ENCODE measurements around the gene GRAP2. TPM values are rescaled to one million over a fixed set of nuclear protein-coding genes. Genes with fewer than 3 reads are reported as not detected.
"Not testable (repeated sequence)": the region's sequence is repeated elsewhere in the genome, so short reads cannot be mapped to it uniquely, and the experiment has no call there.

GRAP2 gene
- total RNA-seq, 2 experiments from 2014 or later: 108 to 111 TPM

DNA sequence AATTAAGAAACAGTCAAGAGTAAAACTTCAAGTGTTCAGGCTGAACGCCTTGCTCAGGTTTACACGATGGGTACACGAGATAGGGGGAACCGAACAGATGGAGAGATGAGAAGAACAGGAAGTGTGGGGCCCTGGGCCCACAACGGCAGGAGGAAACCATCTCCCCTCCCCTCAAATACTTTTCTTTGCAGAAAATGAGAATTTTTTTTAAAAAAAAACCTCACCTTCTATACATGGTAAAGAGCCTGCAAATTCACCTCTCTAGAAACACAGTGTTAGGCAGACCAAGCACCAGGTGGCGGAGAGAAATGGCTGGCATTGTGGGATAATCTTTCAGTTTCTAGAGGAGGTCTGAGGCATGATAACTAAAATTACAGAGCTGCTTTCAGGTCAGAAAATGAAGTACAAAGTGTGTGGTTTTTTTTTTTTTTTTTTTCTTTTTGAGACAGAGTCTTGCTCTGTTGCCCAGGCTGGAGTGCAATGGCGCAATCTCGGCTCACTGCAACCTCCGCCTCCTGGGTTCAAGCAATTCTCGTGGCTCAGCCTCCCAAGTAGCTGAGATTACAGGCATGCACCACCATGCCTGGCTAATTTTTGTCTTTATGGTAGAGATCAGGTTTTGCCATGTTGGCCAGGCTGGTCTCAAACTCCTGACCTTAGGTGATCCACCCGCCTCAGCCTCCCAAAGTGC lies 50.9 kb downstream of the GRAP2 start:
- H3K9me3 Mint-ChIP-seq, DNase-seq, H3K27me3 Mint-ChIP-seq: not testable (repeated sequence)
- Mint-ChIP-seq H3K4me3 (peak overlapping the region; percentile 19), H3K27ac (peak overlapping the region; percentile 73), H3K4me1 (peaks cover 83% of the 10 kb centered on the region), H3K36me3 (ENCODE audit: low read depth) (peaks cover 81% of the 10 kb centered on the region)
- POLR2A ChIA-PET: interaction anchor here (0.6 to 2.9 kb wide), 7 partner anchors 9 to 41 kb away, joined by 3 to 8 read pairs (median 3); no protein-coding TSS in a partner anchor
- CTCF ChIA-PET: interaction anchor here (1.1 to 1.7 kb wide), 3 partner anchors 9 to 47 kb away, joined by 3 to 6 read pairs (median 5); no protein-coding TSS in a partner anchor

DNA sequence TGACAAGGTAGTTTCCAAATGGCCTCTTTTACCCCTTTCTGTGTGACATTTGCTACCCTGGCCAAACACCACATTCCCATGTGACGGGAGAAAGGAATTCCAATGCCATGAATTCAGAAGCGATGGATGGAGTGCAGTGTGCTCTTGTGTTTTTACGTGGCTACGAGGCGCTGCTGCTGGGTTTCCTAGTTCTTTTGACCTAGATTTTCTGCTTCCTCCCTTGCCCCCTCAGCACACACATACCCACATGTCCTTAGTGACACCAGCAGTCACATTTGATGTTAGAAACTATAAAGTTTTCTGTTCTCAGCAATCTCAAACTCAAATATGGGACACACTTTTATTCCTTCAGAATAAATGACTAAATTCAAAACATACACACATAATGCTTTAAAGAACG lies 51.5 kb downstream of the GRAP2 start:
- ChIA-PET CTCF (interaction anchor here (1.0 to 1.7 kb wide), 4 partner anchors 9 to 72 kb away, joined by 3 to 6 read pairs (median 4); no protein-coding TSS in a partner anchor), POLR2A (interaction anchor here (0.6 to 2.9 kb wide), 5 partner anchors 9 to 32 kb away, joined by 3 to 8 read pairs (median 4); no protein-coding TSS in a partner anchor)
- H3K27ac Mint-ChIP-seq: peak overlapping the region; percentile 16
- no peak overlapping the region for H3K4me3 Mint-ChIP-seq
- peaks cover 83% of the 10 kb centered on the region for H3K4me1 Mint-ChIP-seq
- H3K9me3 Mint-ChIP-seq: no peaks in the 10 kb centered on the region
- H3K27me3 Mint-ChIP-seq: no peaks in the 10 kb centered on the region
- peaks cover 81% of the 10 kb centered on the region for H3K36me3 Mint-ChIP-seq (ENCODE audit: low read depth)
- DNase-seq: no peak

DNA sequence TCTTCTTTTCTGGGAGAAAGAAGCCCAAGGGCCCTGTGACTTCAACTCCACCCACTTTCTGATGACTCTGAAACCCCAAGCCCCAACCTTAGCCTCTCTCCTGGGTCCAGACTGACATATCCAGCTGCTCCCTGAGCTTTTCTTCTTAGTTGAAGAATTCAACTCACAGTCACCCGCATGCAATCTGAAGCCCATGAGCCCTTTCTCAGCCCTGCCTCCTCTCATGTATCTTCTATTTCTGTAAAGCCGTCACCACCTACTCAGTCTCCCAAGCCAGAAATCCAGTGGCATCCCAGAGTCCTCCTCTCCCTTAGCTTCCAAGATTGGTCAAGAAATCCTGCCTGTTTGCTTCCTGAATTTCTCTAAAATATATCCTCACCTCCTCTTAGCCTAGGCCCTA lies 52.2 kb downstream of the GRAP2 start:
- ChIA-PET CTCF (interaction anchor here (0.8 to 1.3 kb wide), 3 partner anchors 36 to 424 kb away, joined by 3 to 4 read pairs (median 3); no protein-coding TSS in a partner anchor), POLR2A (interaction anchor here (0.9 to 2.9 kb wide), 4 partner anchors 11 to 32 kb away, joined by 4 to 8 read pairs (median 4); no protein-coding TSS in a partner anchor)
- H3K27me3 Mint-ChIP-seq: no peaks in the 10 kb centered on the region
- H3K36me3 Mint-ChIP-seq (ENCODE audit: low read depth): peaks cover 86% of the 10 kb centered on the region
- H3K4me1 Mint-ChIP-seq: peaks cover 87% of the 10 kb centered on the region
- H3K27ac Mint-ChIP-seq: peak overlapping the region; percentile 9
- DNase-seq: no peak
- no peak overlapping the region for H3K4me3 Mint-ChIP-seq
- H3K9me3 Mint-ChIP-seq: no peaks in the 10 kb centered on the region

DNA sequence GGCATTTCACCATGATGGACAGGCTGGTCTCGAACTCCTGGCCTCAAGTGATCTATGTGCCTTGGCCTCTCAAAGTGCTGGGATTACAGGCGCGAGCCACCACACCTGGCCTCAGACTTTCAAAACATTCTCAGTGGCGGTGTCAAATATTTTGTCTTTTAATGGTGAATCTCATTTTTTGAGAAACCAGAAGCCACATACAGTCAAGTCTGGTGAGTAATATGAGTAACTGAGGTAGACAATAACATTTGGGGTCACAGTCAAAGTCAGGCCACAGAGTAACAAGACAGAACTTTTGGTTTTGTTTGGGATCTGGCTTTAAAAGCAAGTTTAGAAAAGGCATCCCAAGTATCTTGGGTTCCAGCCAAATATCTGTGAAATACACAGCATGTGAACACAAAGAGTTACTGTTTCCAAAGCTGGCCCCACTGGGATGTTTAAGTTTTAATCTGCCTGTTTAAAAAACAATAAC lies 53.7 kb downstream of the GRAP2 start:
- Mint-ChIP-seq H3K4me3 (no peak overlapping the region), H3K27me3 (no peaks in the 10 kb centered on the region), H3K9me3 (no peaks in the 10 kb centered on the region), H3K4me1 (peaks cover 91% of the 10 kb centered on the region), H3K27ac (no peak overlapping the region), H3K36me3 (ENCODE audit: low read depth) (peaks cover 87% of the 10 kb centered on the region)
- POLR2A ChIA-PET: no interaction called here
- no peak for DNase-seq
- CTCF ChIA-PET: no interaction called here

DNA sequence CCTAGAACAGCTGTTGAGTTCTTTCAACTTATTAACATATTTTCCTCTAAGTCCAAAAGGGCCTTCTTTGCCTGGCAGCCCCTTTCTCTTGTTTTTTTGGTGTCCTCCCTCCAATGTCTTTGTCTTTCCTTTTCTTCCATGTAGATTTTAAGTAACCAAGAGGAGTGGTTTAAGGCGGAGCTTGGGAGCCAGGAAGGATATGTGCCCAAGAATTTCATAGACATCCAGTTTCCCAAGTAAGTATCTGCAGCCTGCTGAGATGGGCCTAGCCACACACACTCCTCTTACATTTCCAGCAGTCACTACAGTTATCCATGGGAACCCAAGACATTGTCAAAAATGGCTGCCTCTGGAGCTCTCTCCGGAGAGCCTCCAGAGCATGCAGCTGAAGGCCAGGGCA lies 54.8 kb downstream of the GRAP2 start:
- ChIA-PET POLR2A (interaction anchor here (1.0 kb wide), 1 partner anchor 23 kb away, joined by 3 read pairs; no protein-coding TSS in a partner anchor), CTCF (interaction anchor here (0.7 to 0.9 kb wide), 2 partner anchors 13 to 202 kb away, joined by 3 read pairs; no protein-coding TSS in a partner anchor)
- Mint-ChIP-seq H3K4me3 (no peak overlapping the region), H3K27ac (no peak overlapping the region), H3K27me3 (no peaks in the 10 kb centered on the region), H3K9me3 (no peaks in the 10 kb centered on the region), H3K4me1 (peaks cover 91% of the 10 kb centered on the region), H3K36me3 (ENCODE audit: low read depth) (peaks cover 89% of the 10 kb centered on the region)
- DNase-seq: no peak

DNA sequence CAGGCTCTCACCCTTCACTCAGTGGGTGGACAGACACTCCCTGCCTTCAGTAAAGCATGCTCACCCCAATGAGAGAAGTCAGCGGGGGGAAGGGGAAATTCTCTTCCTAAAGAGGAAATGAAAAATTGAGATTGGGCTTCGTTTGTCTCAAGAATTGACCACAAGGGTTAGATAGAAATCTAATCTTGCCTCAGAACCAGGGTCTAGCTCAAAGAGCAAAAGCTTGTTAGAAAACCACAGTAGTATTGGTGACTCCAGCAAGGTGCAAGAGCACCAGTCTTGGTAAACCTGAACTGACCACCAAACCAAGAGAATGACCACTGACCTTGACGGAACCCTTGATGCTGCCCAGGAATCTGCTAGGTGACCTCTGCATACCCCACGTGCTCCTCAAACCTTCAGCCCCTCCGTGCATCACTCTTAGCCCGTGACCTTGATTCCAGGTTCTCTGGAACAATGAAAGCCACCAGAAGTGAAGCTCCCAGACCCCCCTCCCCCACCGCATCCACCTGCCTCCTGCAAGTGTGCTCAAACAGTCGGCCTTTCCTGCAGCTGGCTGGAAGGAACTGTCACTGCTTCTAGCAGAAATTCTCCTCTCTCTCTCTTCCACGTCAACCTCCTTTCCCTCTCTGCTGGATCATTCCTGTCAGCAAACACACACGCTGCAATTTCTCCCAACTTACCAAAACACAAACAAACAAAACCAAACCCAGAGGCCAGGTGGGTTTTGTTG lies 56.2 kb downstream of the GRAP2 start:
- DNase-seq: no peak
- Mint-ChIP-seq H3K27me3 (no peaks in the 10 kb centered on the region), H3K36me3 (ENCODE audit: low read depth) (peaks cover 90% of the 10 kb centered on the region), H3K9me3 (no peaks in the 10 kb centered on the region), H3K27ac (no peak overlapping the region), H3K4me3 (no peak overlapping the region), H3K4me1 (peaks cover 91% of the 10 kb centered on the region)
- ChIA-PET POLR2A (interaction anchor here (1.3 kb wide), 1 partner anchor 10 kb away, joined by 5 read pairs; no protein-coding TSS in a partner anchor), CTCF (no interaction called here)

DNA sequence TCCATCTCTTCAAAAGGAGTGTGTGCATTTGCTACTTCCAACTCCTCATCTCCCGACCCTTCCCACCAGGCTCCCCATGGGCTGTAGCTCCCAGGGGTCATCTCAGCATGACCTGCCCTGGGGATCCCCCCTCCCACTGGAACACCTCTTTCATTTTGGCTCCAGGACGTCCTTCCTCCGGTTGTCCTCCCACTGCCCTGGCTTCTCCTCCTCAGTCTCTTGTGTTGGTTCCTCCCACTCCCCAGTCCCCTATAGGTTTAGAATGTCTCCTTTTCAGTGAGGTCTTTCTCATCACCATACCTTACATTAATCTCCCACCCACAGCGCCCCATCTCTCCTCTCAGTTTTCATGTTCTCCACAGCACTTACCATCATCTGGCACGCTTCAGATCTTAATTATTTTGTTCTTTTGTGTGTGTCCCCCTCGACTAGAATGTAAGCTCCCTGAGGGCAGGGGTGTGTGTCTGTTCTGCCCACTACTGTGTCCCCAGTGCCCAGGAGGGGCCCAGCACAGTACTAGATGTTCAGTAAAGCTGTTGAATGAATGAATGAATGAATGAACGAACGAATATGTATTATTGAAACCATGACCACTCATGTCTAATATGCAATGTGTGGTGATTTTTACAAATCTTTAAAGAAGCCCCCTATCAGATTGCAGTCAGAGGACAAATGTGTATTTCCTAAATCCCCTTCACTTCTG lies 57.3 kb downstream of the GRAP2 start:
- no peaks in the 10 kb centered on the region for H3K9me3 Mint-ChIP-seq
- ChIA-PET CTCF (no interaction called here), POLR2A (interaction anchor here (1.1 kb wide), 1 partner anchor 86 kb away, joined by 4 read pairs; no protein-coding TSS in a partner anchor)

DNA sequence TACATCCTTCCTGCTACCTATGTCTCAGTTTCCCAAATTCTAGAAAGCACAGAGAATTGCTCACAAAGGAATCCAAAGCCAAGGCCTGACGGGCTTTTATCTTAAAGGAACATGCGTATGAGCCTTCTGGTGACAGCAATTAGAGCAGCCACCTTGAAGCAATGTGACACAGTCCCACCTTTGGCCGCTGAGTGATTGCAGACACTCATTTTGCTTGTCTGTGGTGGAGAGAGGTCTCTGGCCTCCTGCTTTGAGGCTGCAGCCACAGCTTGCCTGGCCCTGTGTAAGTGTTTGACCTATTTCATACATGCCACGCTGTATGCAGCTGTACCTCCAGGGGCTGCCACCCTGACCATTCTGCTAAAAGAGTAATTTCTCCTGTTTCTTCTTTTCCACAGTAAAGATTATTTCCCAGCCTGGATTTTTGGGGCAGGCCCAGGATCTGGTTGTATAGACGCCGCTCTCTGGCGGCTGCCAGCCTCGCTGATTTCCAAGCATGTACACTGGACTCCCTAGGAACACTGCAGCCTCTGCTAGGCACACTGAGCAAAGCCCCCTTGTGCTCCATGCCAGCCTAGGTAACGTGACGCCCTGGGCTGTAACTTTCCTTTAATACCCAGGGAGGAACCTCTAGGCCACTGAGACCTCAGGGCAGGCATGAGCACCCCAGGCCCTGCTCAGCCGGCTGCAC lies 58.2 kb downstream of the GRAP2 start:
- peaks cover 84% of the 10 kb centered on the region for H3K4me1 Mint-ChIP-seq
- ChIA-PET CTCF (no interaction called here), POLR2A (no interaction called here)
- H3K36me3 Mint-ChIP-seq (ENCODE audit: low read depth): peaks cover 81% of the 10 kb centered on the region
- no peak for DNase-seq
- H3K4me3 Mint-ChIP-seq: no peak overlapping the region
- H3K27ac Mint-ChIP-seq: peak overlapping the region; percentile 18
- no peaks in the 10 kb centered on the region for H3K9me3 Mint-ChIP-seq
- no peaks in the 10 kb centered on the region for H3K27me3 Mint-ChIP-seq

More for the DNA sequence above, 57.3 kb downstream of the GRAP2 start:
- DNase-seq: no peak
- Mint-ChIP-seq H3K4me1 (peaks cover 89% of the 10 kb centered on the region), H3K27ac (peak overlapping the region; percentile 18), H3K27me3 (no peaks in the 10 kb centered on the region), H3K4me3 (no peak overlapping the region), H3K36me3 (ENCODE audit: low read depth) (peaks cover 84% of the 10 kb centered on the region)

DNA sequence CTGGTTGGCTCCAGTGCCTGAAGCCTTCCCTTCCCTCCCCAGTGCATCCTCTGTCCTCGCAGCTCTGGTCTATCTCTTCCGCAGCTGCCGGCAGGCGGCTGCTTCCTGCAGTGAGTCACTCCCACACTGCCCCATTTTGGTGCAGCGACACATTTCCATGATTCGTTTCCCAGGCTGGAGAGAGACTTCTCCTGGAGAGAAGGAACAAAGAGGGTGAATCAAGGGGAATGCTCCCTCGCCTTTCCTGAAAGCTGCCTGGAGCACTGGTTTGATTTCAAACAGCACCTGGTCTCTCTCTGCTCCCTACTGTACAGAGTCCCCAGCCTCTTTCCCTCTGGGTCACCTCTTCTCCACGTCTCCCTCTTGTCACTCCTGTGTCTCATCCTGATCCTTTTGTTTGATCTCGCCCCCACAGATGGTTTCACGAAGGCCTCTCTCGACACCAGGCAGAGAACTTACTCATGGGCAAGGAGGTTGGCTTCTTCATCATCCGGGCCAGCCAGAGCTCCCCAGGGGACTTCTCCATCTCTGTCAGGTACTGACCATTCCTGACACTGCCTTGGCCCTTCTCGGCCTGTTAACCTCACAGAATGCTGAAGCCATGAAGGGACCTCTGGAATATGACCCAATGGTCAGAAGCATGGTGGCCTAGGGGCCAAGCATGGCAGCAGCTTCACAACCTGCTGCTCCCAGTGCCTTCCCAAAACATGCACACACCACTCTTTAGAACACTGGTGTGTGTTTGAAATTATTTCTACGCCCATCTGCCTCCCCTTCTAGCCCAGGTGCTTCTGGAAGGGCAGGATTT lies 59.0 kb downstream of the GRAP2 start, which contains the start of gene TMA7B:
TSS of gene TMA7B (plus strand) at position 758 of the 808 bp plus-strand sequence. CDS start 3,978 bp downstream, outside the sequence.
- ChIA-PET POLR2A (interaction anchor here (0.9 to 1.2 kb wide), 3 partner anchors 27 to 84 kb away, joined by 3 to 4 read pairs (median 3); no protein-coding TSS in a partner anchor), CTCF (no interaction called here)
- H3K36me3 Mint-ChIP-seq (ENCODE audit: low read depth): peaks cover 83% of the 10 kb centered on the region
- DNase-seq: peak; percentile 49
- no peak within 1 kb of the TSS for H3K4me3 Mint-ChIP-seq
- no peaks in the 10 kb centered on the region for H3K9me3 Mint-ChIP-seq
- H3K4me1 Mint-ChIP-seq: peaks cover 78% of the 10 kb centered on the region
- H3K27me3 Mint-ChIP-seq: no peaks in the 10 kb centered on the region
- peak within 1 kb of the TSS; percentile 74 for H3K27ac Mint-ChIP-seq

DNA sequence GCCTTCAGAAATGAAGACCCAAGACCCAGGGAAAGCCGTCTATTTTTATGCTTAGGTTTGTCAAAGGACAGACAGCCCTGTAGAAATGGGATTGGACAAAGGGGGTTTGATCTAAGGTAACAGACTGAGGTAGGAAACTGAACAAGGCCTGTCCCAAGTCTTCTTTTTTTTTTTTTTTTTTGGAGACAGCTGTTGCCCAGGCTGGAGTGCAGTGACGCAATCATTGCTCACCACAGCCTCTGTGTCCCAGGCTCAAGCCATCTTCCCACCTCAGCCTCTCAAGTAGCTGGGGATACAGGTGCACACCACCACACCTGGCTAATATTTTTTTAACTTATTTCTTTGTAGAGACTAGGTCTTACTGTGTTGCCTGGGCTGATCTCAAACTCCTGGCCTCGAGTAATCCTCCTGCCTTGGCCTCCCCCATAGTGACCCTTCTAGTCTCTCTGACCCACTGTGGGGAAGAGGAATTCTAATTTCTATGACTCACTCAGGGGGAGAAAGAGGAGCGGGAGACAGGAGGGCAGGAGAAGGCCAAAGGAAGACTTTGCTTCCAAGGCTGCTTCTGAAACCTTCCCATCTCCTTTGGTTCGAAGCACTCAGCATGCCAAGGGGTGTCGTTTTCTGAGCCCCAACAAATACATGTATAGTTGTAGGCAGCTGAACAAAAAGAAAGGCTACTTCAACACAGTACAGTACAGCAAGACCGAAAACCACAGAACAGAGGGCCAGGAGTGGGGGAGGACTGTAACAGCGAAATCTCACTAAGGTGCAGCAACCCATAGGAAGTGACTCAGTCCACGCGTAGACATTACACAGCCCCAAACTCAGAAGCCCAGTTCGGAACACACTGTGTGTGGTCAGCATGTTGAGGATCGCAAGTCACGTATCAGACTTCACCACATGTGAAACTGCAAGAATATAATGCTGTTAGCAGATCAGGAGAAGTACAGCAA lies 60.2 kb downstream of the GRAP2 start:
- no peaks in the 10 kb centered on the region for H3K9me3 Mint-ChIP-seq
- H3K27ac Mint-ChIP-seq: peak overlapping the region; percentile 74
- no peaks in the 10 kb centered on the region for H3K27me3 Mint-ChIP-seq
- POLR2A ChIA-PET: interaction anchor here (0.6 to 1.8 kb wide), 13 partner anchors 11 to 83 kb away, joined by 3 to 5 read pairs (median 3); partner anchors contain the start of gene FAM83F
- H3K4me1 Mint-ChIP-seq: peaks cover 66% of the 10 kb centered on the region
- DNase-seq: peak; percentile 88
- peak overlapping the region; percentile 33 for H3K4me3 Mint-ChIP-seq
- peaks cover 84% of the 10 kb centered on the region for H3K36me3 Mint-ChIP-seq (ENCODE audit: low read depth)
- CTCF ChIA-PET: interaction anchor here (0.7 to 1.0 kb wide), 3 partner anchors 27 to 64 kb away, joined by 3 to 4 read pairs (median 3); no protein-coding TSS in a partner anchor

Measured in activated CD4-positive, alpha-beta memory T cell treated with anti-CD3 and anti-CD28 coated beads, Interleukin-2, amount 10 ng/mL, durations not matched to agents 7 days and 5 days (primary cell).